HCT116 (cell line): ENCODE data around the gene EIF5AL1. TPM values are rescaled to one million over a fixed set of nuclear protein-coding genes. Genes with fewer than 3 reads are reported as not detected.

ENCODE experiments used
- ATAC-seq: fragments of 200-7000 bp; cut with Tn5 transposase; 2 replicates; pipeline ENCODE4 v1.9.1; 2020; ENCODE audit warnings: mild to moderate bottlenecking, moderate library complexity
- BruUV-seq: library from RNA; stranded (reverse); fragments of 400-500 nt; replicated peaks from 2 replicates; lab custom pipeline; 2021; lab: Mats Ljungman, UMichigan
- CTCF ChIA-PET: fragments of 300-600 bp; sonication (Branson Sonifier 250); formaldehyde crosslinking; loops from one replicate; lab custom pipeline; 2021; ENCODE audit warnings: antibody characterized with exemption; lab: Charles Lee
- POLR2A ChIA-PET: fragments of 300-600, 350-600 bp; sonication (Branson Sonifier 250); formaldehyde crosslinking; loops from one replicate; lab custom pipeline; 2021; ENCODE audit warnings: antibody characterized with exemption; lab: Charles Lee
- RAD21 ChIA-PET, 2 experiments: fragments of 300-600 bp; sonication (Branson Sonifier 250); formaldehyde crosslinking; loops; one replicate each; lab custom pipeline; 2023; ENCODE audit warnings: low total read pairs in 2 of 2; ENCODE audit not compliant: uncharacterized antibody in 2 of 2, unreplicated experiment in 2 of 2, low non-redundant PET in 1 of 2; lab: Charles Lee
- DNase-seq: peaks from one replicate; pipeline ENCODE4 v3.0.0-alpha.2; 2010; ENCODE audit warnings: low read depth, low spot score
- H2AFZ ChIP-seq: fragments of 200-600 bp; shearing (Covaris generic), sonication (generic); 2 replicates; pipeline ENCODE4 v1.6.1; 2017; ENCODE audit warnings: low read depth, mixed run types, mixed read lengths, antibody characterized with exemption, low read length; ENCODE audit not compliant: poor library complexity, severe bottlenecking
- H3K27ac ChIP-seq: 2 replicates; pipeline ENCODE4 v1.5.1; 2012; ENCODE audit warnings: low read depth, low read length
- H3K27me3 ChIP-seq: fragments of 200-600 bp; sonication (generic); 2 replicates; pipeline ENCODE4 v1.6.1; 2016; ENCODE audit warnings: mixed run types, low read length, mixed read lengths; ENCODE audit not compliant: insufficient read depth
- H3K36me3 ChIP-seq, 2 experiments: fragments of 200-500 bp in 1 of 2; fragments of 200-600 bp in 1 of 2; sonication (Bioruptor generic) in 1 of 2; sonication (generic) in 1 of 2; 2 replicates each; pipeline versions ENCODE4 v1.5.1 to v1.6.1; 2014 to 2016; ENCODE audit warnings: low read length in 2 of 2, inconsistent platforms in 1 of 2, mixed read lengths in 1 of 2, mixed run types in 1 of 2; ENCODE audit not compliant: insufficient read depth in 2 of 2, control insufficient read depth in 1 of 2
- H3K4me1 ChIP-seq, 2 experiments: fragments of 200-600 bp in 1 of 2; sonication (generic) in 1 of 2; 2 replicates each; pipeline versions ENCODE4 v1.5.1 to v1.6.1; 2012 to 2017; ENCODE audit warnings: low read length in 2 of 2, inconsistent platforms in 1 of 2, mild to moderate bottlenecking in 1 of 2, mixed read lengths in 1 of 2, mixed run types in 1 of 2, moderate library complexity in 1 of 2; ENCODE audit not compliant: insufficient read depth in 2 of 2, control insufficient read depth in 1 of 2
- H3K4me2 ChIP-seq: fragments of 200-600 bp; sonication (generic); 2 replicates; pipeline ENCODE4 v1.6.1; 2017; ENCODE audit warnings: mixed run types, low read length, mixed read lengths
- H3K4me3 ChIP-seq, 2 experiments: fragments of 200-600 bp in 1 of 2; sonication (generic) in 1 of 2; replicated peaks in 1 of 2; 2 replicates each; pipeline ENCODE4 v1.5.1; 2011 to 2016; ENCODE audit warnings: low read length in 2 of 2, control low read depth in 1 of 2, low read depth in 1 of 2, mild to moderate bottlenecking in 1 of 2, mixed read lengths in 1 of 2, mixed run types in 1 of 2
- H3K79me2 ChIP-seq: fragments of 200-600 bp; sonication (generic); 2 replicates; pipeline ENCODE4 v1.6.1; 2017; ENCODE audit warnings: mild to moderate bottlenecking, mixed run types, low read length, moderate library complexity, mixed read lengths; ENCODE audit not compliant: insufficient read depth
- H3K9ac ChIP-seq: fragments of 200-600 bp; sonication (generic); 2 replicates; pipeline ENCODE4 v1.6.1; 2016; ENCODE audit warnings: low read length, mixed read lengths
- H3K9me2 ChIP-seq: fragments of 200-600 bp; sonication (generic), shearing (Covaris generic); 2 replicates; pipeline ENCODE4 v1.6.1; 2017; ENCODE audit warnings: mixed run types, mild to moderate bottlenecking, moderate library complexity; ENCODE audit not compliant: insufficient read depth
- H3K9me3 ChIP-seq, 2 experiments: fragments of 200-500 bp in 1 of 2; fragments of 200-600 bp in 1 of 2; sonication (Bioruptor generic) in 1 of 2; sonication (generic) in 1 of 2; 2 replicates each; pipeline ENCODE4 v1.6.1; 2014 to 2017; ENCODE audit warnings: low read length in 2 of 2, mixed read lengths in 2 of 2, inconsistent platforms in 1 of 2, low read depth in 1 of 2, mild to moderate bottlenecking in 1 of 2, mixed run types in 1 of 2, moderate library complexity in 1 of 2; ENCODE audit not compliant: control insufficient read depth in 1 of 2, insufficient read depth in 1 of 2
- H4K20me1 ChIP-seq: fragments of 200-600 bp; sonication (generic), shearing (Covaris generic); 2 replicates; pipeline ENCODE4 v1.6.1; 2017; ENCODE audit warnings: mixed run types, mild to moderate bottlenecking, moderate library complexity; ENCODE audit not compliant: insufficient read depth
- CTCF ChIP-seq, 3 experiments: fragments of 200-600 bp in 1 of 3; sonication (generic) in 1 of 3; IDR thresholded peaks in 2 of 3; conservative IDR thresholded peaks in 1 of 3; 2 replicates each; pipeline ENCODE4 v1.5.1; 2012 to 2017; ENCODE audit warnings: low read depth in 2 of 3, low read length in 2 of 3, antibody characterized with exemption in 1 of 3, borderline replicate concordance in 1 of 3, control low read depth in 1 of 3, mild to moderate bottlenecking in 1 of 3, mixed read lengths in 1 of 3, mixed run types in 1 of 3, moderate library complexity in 1 of 3; ENCODE audit not compliant: insufficient read depth in 1 of 3
- EGR1 ChIP-seq: IDR thresholded peaks from 2 replicates; pipeline ENCODE4 v1.6.1; 2012; ENCODE audit warnings: low read depth
- ELF1 ChIP-seq: IDR thresholded peaks from 2 replicates; pipeline ENCODE4 v1.6.1; 2012; ENCODE audit warnings: low read depth, borderline replicate concordance
- EZH2phosphoT487 ChIP-seq: fragments of 200-600 bp; IDR thresholded peaks from 2 replicates; pipeline ENCODE4 v1.6.1; 2018; ENCODE audit warnings: antibody characterized with exemption, borderline replicate concordance
- FOSL1 ChIP-seq: IDR thresholded peaks from 2 replicates; pipeline ENCODE4 v1.6.1; 2012; ENCODE audit warnings: low read depth
- JUND ChIP-seq: IDR thresholded peaks from 2 replicates; pipeline ENCODE4 v1.6.1; 2012
- POLR2A ChIP-seq: IDR thresholded peaks from 2 replicates; pipeline ENCODE4 v1.7.0; 2011; ENCODE audit warnings: borderline replicate concordance; ENCODE audit not compliant: insufficient read depth, insufficient read length; ENCODE audit errors: extremely low read depth
- SRF ChIP-seq: IDR thresholded peaks from 2 replicates; pipeline ENCODE4 v1.6.1; 2012; ENCODE audit warnings: low read depth
- TCF7L2 ChIP-seq: IDR thresholded peaks from 2 replicates; pipeline ENCODE4 v1.7.0; 2011; ENCODE audit warnings: borderline replicate concordance, inconsistent platforms; ENCODE audit not compliant: insufficient read depth, insufficient read length; ENCODE audit errors: extremely low read depth
- YY1 ChIP-seq: IDR thresholded peaks from 2 replicates; pipeline ENCODE4 v1.6.1; 2011; ENCODE audit warnings: low read length, low read depth, moderate library complexity, mild to moderate bottlenecking; ENCODE audit not compliant: insufficient replicate concordance; ENCODE audit errors: extremely low read depth
- intact Hi-C: fragments of 100-400 bp; cut with micrococcal nuclease; formaldehyde crosslinking; loops from 2 replicates; pipeline ENCODE4 v1.10.0; 2022
- total RNA-seq: library from RNA; stranded (reverse); gene quantifications from one replicate; pipeline ENCODE4 v1.2.1, GENCODE V29; 2021; ENCODE audit not compliant: unreplicated experiment
- TF ChIP-seq, protein P1 (sequence below): IDR thresholded peaks from 2 replicates; pipeline ENCODE4 v1.6.1; 2012

EIF5AL1 gene
- total RNA-seq, 1 experiment from 2014 or later, result 5.6 TPM

DNA sequence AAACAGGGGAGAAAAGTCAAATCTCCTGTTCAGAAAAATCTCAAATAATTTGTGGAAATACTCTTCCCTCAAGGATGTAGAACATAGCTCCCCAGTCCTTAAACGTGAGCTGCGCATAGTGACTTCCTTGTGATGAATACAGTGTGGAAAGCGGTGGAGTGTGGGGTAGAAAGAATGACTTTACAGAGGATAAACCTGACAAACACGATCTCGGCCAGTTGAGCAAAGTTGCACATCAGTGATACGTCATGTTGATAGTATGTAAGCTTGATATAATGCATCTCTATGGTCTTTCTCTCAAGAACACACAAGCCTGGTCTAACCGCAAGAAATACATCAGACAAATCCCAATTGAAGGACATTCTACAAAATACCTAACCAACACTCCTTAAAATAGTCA is 34.9 kb upstream of the EIF5AL1 start:
- H3K4me2 ChIP-seq, result no peak overlapping the region
- BruUV-seq, result no TSS peak
- no peaks in the 10 kb centered on the region for H3K9me3 ChIP-seq
- H3K9ac ChIP-seq, result no peak overlapping the region
- no peaks in the 10 kb centered on the region for H4K20me1 ChIP-seq
- no peak overlapping the region for H2AFZ ChIP-seq
- no peaks in the 10 kb centered on the region for H3K79me2 ChIP-seq
- intact Hi-C loops, result no loop called here
- CTCF ChIA-PET, result interaction anchor here (0.9 to 1.6 kb wide), 2 partner anchors 10 to 11 kb away, joined by 3 to 9 read pairs; no protein-coding TSS in a partner anchor
- no peak for DNase-seq
- POLR2A ChIA-PET, result no interaction called here
- H3K4me1 ChIP-seq, result no peaks in the 10 kb centered on the region
- H3K27me3 ChIP-seq, result no peaks in the 10 kb centered on the region
- H3K27ac ChIP-seq, result no peak overlapping the region
- H3K4me3 ChIP-seq, result no peak overlapping the region
- no peak for ATAC-seq
- RAD21 ChIA-PET, result no interaction called here
- no peaks in the 10 kb centered on the region for H3K9me2 ChIP-seq
- no peak for TF ChIP-seq JUND
- TF ChIP-seq POLR2A, result no peak
- no peak for TF ChIP-seq EGR1
- TF ChIP-seq, protein P1, sequence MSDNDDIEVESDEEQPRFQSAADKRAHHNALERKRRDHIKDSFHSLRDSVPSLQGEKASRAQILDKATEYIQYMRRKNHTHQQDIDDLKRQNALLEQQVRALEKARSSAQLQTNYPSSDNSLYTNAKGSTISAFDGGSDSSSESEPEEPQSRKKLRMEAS, result no peak
- no peak for TF ChIP-seq TCF7L2
- no peak for TF ChIP-seq FOSL1
- TF ChIP-seq SRF, result no peak
- TF ChIP-seq EZH2phosphoT487, result no peak
- TF ChIP-seq ELF1, result no peak
- TF ChIP-seq CTCF (IDR thresholded peaks at IDR 0.05 in 2 of 3, conservative IDR thresholded peaks at IDR 0.05 in 1 of 3; ENCODE audit: borderline replicate concordance in 1 of 3, insufficient read depth in 1 of 3, low read depth in 2 of 3, low read length in 2 of 3), result no peak
- TF ChIP-seq YY1, result no peak
- no peaks in the 10 kb centered on the region for H3K36me3 ChIP-seq
